HepG2 (cell line): ENCODE results near the gene RSBN1. TPM values are rescaled to one million over a fixed set of nuclear protein-coding genes. Genes with fewer than 3 reads are reported as not detected.

ENCODE experiments used
- ATAC-seq: fragments of 200-7000 bp; cut with Tn5 transposase; 3 replicates; pipeline ENCODE4 v1.9.1; 2020; ENCODE audit warnings: mild to moderate bottlenecking, moderate library complexity
- BruUV-seq: library from RNA; stranded (reverse); fragments of 400-500 nt; replicated peaks from 2 replicates; lab custom pipeline; 2021; lab: Mats Ljungman, UMichigan
- CTCF ChIA-PET: fragments of 300-600 bp; formaldehyde crosslinking; extraction: SDS; loops from one replicate; lab custom pipeline; 2021; ENCODE audit warnings: low total read pairs, inconsistent platforms, low intra/inter-chr PET ratio; lab: Yijun Ruan, JAX
- POLR2A ChIA-PET: fragments of 350-600 bp; sonication (Branson Sonifier 250); formaldehyde crosslinking; loops from one replicate; lab custom pipeline; 2020; ENCODE audit warnings: antibody characterized with exemption, inconsistent platforms; lab: Yijun Ruan, JAX
- DNase-seq: peaks from one replicate; pipeline ENCODE4 v3.0.0-alpha.2; 2015; ENCODE audit warnings: low spot score
- FAIRE-seq: peaks from 3 replicates; lab custom pipeline; 2011; peaks lifted over from hg19 to GRCh38; lab: Jason Lieb, UNC
- H2AFZ ChIP-seq: one replicate; pipeline ENCODE4 v1.6.1; 2011; ENCODE audit warnings: low read length, inconsistent platforms
- H3K27ac ChIP-seq: fragments of 300-600 bp; 3 replicates; pipeline ENCODE4 v1.8.0; 2011; ENCODE audit warnings: mixed run types, mild to moderate bottlenecking, mixed read lengths, low read length, inconsistent platforms; ENCODE audit not compliant: insufficient read depth; ENCODE audit errors: extremely low read length
- H3K27me3 ChIP-seq, 2 experiments: fragments of 200-600 bp in 1 of 2; 2 replicates in 1 of 2; 3 replicates in 1 of 2; pipeline versions ENCODE4 v1.6.0 to v1.8.0; 2011; ENCODE audit warnings: low read length in 2 of 2, mild to moderate bottlenecking in 2 of 2, moderate library complexity in 2 of 2, inconsistent platforms in 1 of 2; ENCODE audit not compliant: insufficient read depth in 2 of 2, control insufficient read depth in 1 of 2
- H3K36me3 ChIP-seq, 2 experiments: fragments of 200-600 bp in 1 of 2; replicated peaks in 1 of 2; 2 replicates in 1 of 2; 3 replicates in 1 of 2; pipeline versions ENCODE4 v1.5.1 to v1.8.0; 2011; ENCODE audit warnings: low read length in 2 of 2, inconsistent platforms in 1 of 2; ENCODE audit not compliant: insufficient read depth in 2 of 2, control insufficient read depth in 1 of 2
- H3K4me1 ChIP-seq: 2 replicates; pipeline ENCODE4 v1.5.1; 2012; ENCODE audit warnings: low read length, inconsistent platforms; ENCODE audit not compliant: insufficient read depth
- H3K4me2 ChIP-seq: 2 replicates; pipeline ENCODE4 v1.6.0; 2011; ENCODE audit warnings: low read depth, low read length, inconsistent platforms
- H3K4me3 ChIP-seq, 3 experiments: fragments of 200-600 bp in 1 of 3; sonication (generic), shearing (Covaris generic) in 1 of 3; replicated peaks in 1 of 3; 2 replicates each; pipeline ENCODE4 v1.5.1; 2011 to 2016; ENCODE audit warnings: low read length in 3 of 3, inconsistent platforms in 2 of 3, low read depth in 2 of 3, mild to moderate bottlenecking in 2 of 3, control low read depth in 1 of 3, mixed read lengths in 1 of 3; ENCODE audit not compliant: insufficient read depth in 1 of 3
- H3K79me2 ChIP-seq: one replicate; pipeline ENCODE4 v1.6.1; 2011; ENCODE audit warnings: low read length, inconsistent platforms; ENCODE audit not compliant: insufficient read depth
- H3K9ac ChIP-seq: 2 replicates; pipeline ENCODE4 v1.6.0; 2011; ENCODE audit warnings: mild to moderate bottlenecking, low read depth, low read length, inconsistent platforms; ENCODE audit not compliant: insufficient read depth
- H3K9me3 ChIP-seq: 2 replicates; pipeline ENCODE4 v1.5.1; 2012; ENCODE audit warnings: mild to moderate bottlenecking, low read length
- H4K20me1 ChIP-seq: 2 replicates; pipeline ENCODE4 v1.6.0; 2011; ENCODE audit warnings: inconsistent platforms, mild to moderate bottlenecking, low read length, moderate library complexity; ENCODE audit not compliant: insufficient read depth
- ADNP ChIP-seq: sonication (generic); formaldehyde crosslinking; IDR thresholded peaks from 2 replicates; pipeline ENCODE4 v1.4.0; 2020; ENCODE audit warnings: missing genetic modification reagents
- AGO2 ChIP-seq: fragments of 200-400 bp; formaldehyde crosslinking; optimal IDR thresholded peaks from 2 replicates; pipeline ENCODE3; 2017; ENCODE audit warnings: mild to moderate bottlenecking, low read depth, low read length, moderate library complexity
- HOXA9 ChIP-seq: sonication (generic); formaldehyde crosslinking; IDR thresholded peaks from 2 replicates; pipeline ENCODE4 v1.8.1; 2022; ENCODE audit warnings: missing genetic modification reagents, mild to moderate bottlenecking, moderate library complexity, borderline replicate concordance
- MTA3 ChIP-seq: sonication (generic); formaldehyde crosslinking; IDR thresholded peaks from 2 replicates; pipeline ENCODE4 v1.4.0; 2020; ENCODE audit warnings: missing genetic modification reagents
- NR2F2 ChIP-seq: IDR thresholded peaks from 2 replicates; pipeline ENCODE4 v1.6.1; 2012; ENCODE audit warnings: low read depth, inconsistent platforms, borderline replicate concordance
- POLR2G ChIP-seq: fragments of 200-400 bp; formaldehyde crosslinking; IDR thresholded peaks from 2 replicates; pipeline ENCODE4 v1.6.1; 2018; ENCODE audit warnings: mild to moderate bottlenecking, low read depth, low read length, moderate library complexity
- RCOR2 ChIP-seq: IDR thresholded peaks from 2 replicates; pipeline ENCODE4 v1.6.1; 2016; ENCODE audit warnings: missing biosample characterization, missing genetic modification reagents
- TBP ChIP-seq: sonication (generic); formaldehyde crosslinking; IDR thresholded peaks from 2 replicates; pipeline ENCODE4 v1.5.0; 2020; ENCODE audit warnings: missing genetic modification reagents
- TBX3 ChIP-seq: fragments of 450-650 bp; IDR thresholded peaks from 2 replicates; pipeline ENCODE4 v1.6.1; 2017; ENCODE audit warnings: antibody characterized with exemption, mild to moderate bottlenecking, inconsistent platforms, borderline replicate concordance
- ZMYM3 ChIP-seq: sonication (generic); formaldehyde crosslinking; IDR thresholded peaks from 2 replicates; pipeline ENCODE4 v1.5.1; 2020; ENCODE audit warnings: mild to moderate bottlenecking, missing genetic modification reagents
- ZNF230 ChIP-seq: sonication (generic); formaldehyde crosslinking; IDR thresholded peaks from 2 replicates; pipeline ENCODE4 v1.4.0; 2020; ENCODE audit warnings: mild to moderate bottlenecking, missing genetic modification reagents
- ZNF256 ChIP-seq: sonication (generic); formaldehyde crosslinking; conservative IDR thresholded peaks from 2 replicates; pipeline ENCODE4 v1.4.0; 2020; ENCODE audit warnings: missing genetic modification reagents
- WGBS: methylation state at CpG from one replicate; pipeline ENCODE4 v1.1.6; 2017; ENCODE audit warnings: low lambda C conversion rate; 5-methylcytosine and 5-hydroxymethylcytosine counted together
- in situ Hi-C: cut with HindIII; loops from 2 replicates; pipeline ENCODE4 v1.10.0; 2017; ENCODE audit warnings: low pct_unique_long_range_greater_than_20kb; ENCODE audit not compliant: extremely low pct_ligation_motif_present
- intact Hi-C: fragments of 100-400 bp; cut with micrococcal nuclease; formaldehyde crosslinking; loops from one replicate; pipeline ENCODE4 v1.10.0; 2022; ENCODE audit not compliant: unreplicated experiment
- polyA plus RNA-seq, 8 experiments: library from polyadenylated mRNA; depleted of rRNA in 3 of 8; stranded (reverse) in 7 of 8; unstranded in 1 of 8; fragments of >200 nt; fragmentation: Illumina TruSeq in 4 of 8; extraction: Trizol in 4 of 8; gene quantifications; 2 replicates each; pipeline versions ENCODE4 v1.2.1 to v1.2.3, GENCODE V29; 2011 to 2016; ENCODE audit warnings: low read depth in 4 of 8, missing spikeins in 1 of 8, mixed read lengths in 1 of 8; ENCODE audit not compliant: insufficient read depth in 1 of 8
- total RNA-seq, 5 experiments: library from RNA; depleted of rRNA; stranded (reverse); fragments of >200 nt; fragmentation: Illumina TruSeq; extraction: Trizol; gene quantifications; 2 replicates each; pipeline ENCODE4 v1.2.3, GENCODE V29; 2016; ENCODE audit warnings: low read depth in 1 of 5
- TF ChIP-seq, protein P1 (sequence below): sonication (generic); formaldehyde crosslinking; IDR thresholded peaks from 2 replicates; pipeline ENCODE4 v1.8.1; 2022; ENCODE audit warnings: low read depth, mild to moderate bottlenecking, missing genetic modification reagents
- TF ChIP-seq, protein P2 (sequence below): sonication (generic); formaldehyde crosslinking; IDR thresholded peaks from 2 replicates; pipeline ENCODE4 v1.8.0; 2022; ENCODE audit warnings: mild to moderate bottlenecking, missing genetic modification reagents; ENCODE audit not compliant: insufficient replicate concordance

RSBN1 gene
- total and polyA plus RNA-seq, 2 of the 13 experiments (the other 11 are each of a cell fraction or from before 2014, with no cell fraction given), result 8.3 to 10.4 TPM

DNA sequence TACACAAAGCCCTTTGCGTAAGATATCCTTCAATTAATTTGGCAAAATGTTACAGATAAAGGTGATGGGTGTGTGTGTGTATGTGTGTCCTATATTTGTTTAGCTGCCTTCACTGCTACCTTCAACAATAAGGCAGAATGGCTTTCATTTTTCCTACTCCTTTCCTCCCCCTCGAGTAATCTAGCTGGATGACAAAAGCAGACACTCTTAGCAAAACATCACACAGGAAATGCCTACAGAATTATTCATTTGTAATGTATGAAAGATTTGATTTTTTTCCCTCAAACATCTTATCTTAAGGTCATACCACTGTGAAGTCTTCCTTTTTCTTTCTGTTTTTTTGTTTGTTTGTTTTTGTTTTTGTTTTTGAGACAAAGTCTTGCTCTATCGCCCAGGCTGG, 48.6 kb upstream of the RSBN1 start (continued):
- TF ChIP-seq AGO2 (no peak), RCOR2 (CRISPR knock-in tag) (no peak), MTA3 (CRISPR knock-in tag) (no peak), HOXA9 (no peak)
- TF ChIP-seq, protein P1, sequence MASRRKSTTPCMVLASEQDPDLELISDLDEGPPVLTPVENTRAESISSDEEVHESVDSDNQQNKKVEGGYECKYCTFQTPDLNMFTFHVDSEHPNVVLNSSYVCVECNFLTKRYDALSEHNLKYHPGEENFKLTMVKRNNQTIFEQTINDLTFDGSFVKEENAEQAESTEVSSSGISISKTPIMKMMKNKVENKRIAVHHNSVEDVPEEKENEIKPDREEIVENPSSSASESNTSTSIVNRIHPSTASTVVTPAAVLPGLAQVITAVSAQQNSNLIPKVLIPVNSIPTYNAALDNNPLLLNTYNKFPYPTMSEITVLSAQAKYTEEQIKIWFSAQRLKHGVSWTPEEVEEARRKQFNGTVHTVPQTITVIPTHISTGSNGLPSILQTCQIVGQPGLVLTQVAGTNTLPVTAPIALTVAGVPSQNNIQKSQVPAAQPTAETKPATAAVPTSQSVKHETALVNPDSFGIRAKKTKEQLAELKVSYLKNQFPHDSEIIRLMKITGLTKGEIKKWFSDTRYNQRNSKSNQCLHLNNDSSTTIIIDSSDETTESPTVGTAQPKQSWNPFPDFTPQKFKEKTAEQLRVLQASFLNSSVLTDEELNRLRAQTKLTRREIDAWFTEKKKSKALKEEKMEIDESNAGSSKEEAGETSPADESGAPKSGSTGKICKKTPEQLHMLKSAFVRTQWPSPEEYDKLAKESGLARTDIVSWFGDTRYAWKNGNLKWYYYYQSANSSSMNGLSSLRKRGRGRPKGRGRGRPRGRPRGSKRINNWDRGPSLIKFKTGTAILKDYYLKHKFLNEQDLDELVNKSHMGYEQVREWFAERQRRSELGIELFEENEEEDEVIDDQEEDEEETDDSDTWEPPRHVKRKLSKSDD (CRISPR knock-in tag), result no peak

DNA sequence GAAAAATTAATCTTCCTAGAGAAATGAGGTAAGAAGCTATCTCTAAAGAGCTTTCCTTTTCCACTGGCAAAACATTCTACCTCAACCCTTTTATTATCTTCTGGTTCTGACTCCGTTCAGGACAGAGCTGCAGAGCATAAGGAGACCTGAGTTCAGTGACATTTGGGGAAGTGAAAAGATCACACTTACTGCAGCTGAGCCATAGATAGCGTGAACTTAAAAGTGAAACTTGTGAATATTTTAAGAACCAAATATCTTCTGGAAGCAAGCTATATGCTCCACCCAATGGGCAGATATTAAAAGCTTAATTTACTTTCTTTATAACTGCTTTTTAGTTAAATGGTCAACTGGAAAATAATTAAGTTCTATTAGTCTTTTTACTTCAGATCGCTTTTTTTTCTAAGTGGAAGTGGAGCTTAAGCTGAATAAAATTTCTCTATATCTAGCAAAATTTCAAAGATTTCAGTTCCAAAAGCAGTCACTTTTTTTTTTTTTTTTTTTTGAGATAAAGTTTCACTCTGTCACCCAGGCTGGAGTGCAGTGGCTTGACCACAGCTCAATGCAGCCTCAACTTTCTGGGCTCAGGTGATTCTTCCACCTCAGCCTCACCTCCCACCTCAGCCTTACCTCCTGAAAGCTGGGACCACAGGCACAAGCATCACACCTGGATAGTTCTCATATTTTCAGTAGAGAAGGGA, 47.4 kb upstream of the RSBN1 start:
- Histone ChIP-seq H3K4me1 (peaks cover 14% of the 10 kb centered on the region), H4K20me1 (no peaks in the 10 kb centered on the region), H3K9ac (no peak overlapping the region), H3K27me3 (no peaks in the 10 kb centered on the region; a peak in 1 of 5 replicates), H3K27ac (no peak overlapping the region), H3K9me3 (no peaks in the 10 kb centered on the region), H3K4me3 (no peak overlapping the region), H3K36me3 (no peaks in the 10 kb centered on the region), H3K79me2 (no peaks in the 10 kb centered on the region), H2AFZ (no peak overlapping the region), H3K4me2 (no peak overlapping the region)
- no peak for FAIRE-seq
- no peak for ATAC-seq
- intact Hi-C loops, result no loop called here
- no TSS peak for BruUV-seq
- DNase-seq, result no peak
- CTCF ChIA-PET, result no interaction called here
- in situ Hi-C loops, result no loop called here
- POLR2A ChIA-PET, result no interaction called here
- 33% methylated on average over 3 of the region's 3 CpGs for WGBS
- TF ChIP-seq ZNF230 (CRISPR knock-in tag) (no peak), ZNF256 (no peak), NR2F2 (no peak), TBP (no peak), POLR2G (no peak), TBX3 (no peak), ADNP (no peak), ZMYM3 (CRISPR knock-in tag) (no peak)
- TF ChIP-seq, protein P2, sequence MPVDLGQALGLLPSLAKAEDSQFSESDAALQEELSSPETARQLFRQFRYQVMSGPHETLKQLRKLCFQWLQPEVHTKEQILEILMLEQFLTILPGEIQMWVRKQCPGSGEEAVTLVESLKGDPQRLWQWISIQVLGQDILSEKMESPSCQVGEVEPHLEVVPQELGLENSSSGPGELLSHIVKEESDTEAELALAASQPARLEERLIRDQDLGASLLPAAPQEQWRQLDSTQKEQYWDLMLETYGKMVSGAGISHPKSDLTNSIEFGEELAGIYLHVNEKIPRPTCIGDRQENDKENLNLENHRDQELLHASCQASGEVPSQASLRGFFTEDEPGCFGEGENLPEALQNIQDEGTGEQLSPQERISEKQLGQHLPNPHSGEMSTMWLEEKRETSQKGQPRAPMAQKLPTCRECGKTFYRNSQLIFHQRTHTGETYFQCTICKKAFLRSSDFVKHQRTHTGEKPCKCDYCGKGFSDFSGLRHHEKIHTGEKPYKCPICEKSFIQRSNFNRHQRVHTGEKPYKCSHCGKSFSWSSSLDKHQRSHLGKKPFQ (CRISPR knock-in tag), result no peak
